Right lobe of liver (tissue), 4 donors: Measurements from ENCODE around the gene OR6C70.
"Not testable (repeated sequence)": the region's sequence is repeated elsewhere in the genome, so short reads cannot be mapped to it uniquely, and the experiment has no call there.

Experiments
- POLR2A ChIP-seq: fragments of 450-650 bp; IDR thresholded peaks from one replicate; pipeline ENCODE4 v1.6.1; 2017; ENCODE audit warnings: antibody characterized with exemption, mild to moderate bottlenecking
- TF ChIP-seq, protein P1 (sequence below), 4 donors: fragments of 200-600 bp in 3 of 4; fragments of 450-650 bp in 1 of 4; IDR thresholded peaks; one replicate each; pipeline versions ENCODE4 v1.5.1 to v1.8.0; 2016 to 2022; ENCODE audit warnings: antibody characterized with exemption in 4 of 4, mild to moderate bottlenecking in 2 of 4
- donor health status: DM: no; HTN: no; CAD: no.
- donor health status: DM: no; HTN: no; CAD: no.
- donor health status: DM: no; HTN: yes; CAD: no.

DNA sequence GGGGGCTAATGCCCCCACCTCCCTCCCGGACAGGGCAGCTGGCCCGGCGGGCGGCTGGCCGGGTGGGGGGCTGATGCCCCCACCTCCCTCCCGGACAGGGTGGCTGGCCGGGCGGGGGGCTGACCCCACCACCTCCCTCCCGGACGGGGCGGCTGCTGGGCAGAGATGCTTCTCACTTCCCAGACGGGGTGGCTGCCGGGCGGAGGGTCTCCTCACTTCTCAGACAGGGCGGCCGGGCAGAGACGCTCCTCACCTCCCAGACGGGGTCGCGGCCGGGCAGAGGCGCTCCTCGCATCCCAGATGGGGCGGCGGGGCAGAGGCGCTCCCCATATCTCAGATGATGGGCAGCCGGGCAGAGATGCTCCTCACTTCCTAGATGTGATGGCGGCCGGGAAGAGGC lies 9.2 kb upstream of the OR6C70 start:
- TF ChIP-seq POLR2A = not testable (repeated sequence)
- TF ChIP-seq, protein P1, sequence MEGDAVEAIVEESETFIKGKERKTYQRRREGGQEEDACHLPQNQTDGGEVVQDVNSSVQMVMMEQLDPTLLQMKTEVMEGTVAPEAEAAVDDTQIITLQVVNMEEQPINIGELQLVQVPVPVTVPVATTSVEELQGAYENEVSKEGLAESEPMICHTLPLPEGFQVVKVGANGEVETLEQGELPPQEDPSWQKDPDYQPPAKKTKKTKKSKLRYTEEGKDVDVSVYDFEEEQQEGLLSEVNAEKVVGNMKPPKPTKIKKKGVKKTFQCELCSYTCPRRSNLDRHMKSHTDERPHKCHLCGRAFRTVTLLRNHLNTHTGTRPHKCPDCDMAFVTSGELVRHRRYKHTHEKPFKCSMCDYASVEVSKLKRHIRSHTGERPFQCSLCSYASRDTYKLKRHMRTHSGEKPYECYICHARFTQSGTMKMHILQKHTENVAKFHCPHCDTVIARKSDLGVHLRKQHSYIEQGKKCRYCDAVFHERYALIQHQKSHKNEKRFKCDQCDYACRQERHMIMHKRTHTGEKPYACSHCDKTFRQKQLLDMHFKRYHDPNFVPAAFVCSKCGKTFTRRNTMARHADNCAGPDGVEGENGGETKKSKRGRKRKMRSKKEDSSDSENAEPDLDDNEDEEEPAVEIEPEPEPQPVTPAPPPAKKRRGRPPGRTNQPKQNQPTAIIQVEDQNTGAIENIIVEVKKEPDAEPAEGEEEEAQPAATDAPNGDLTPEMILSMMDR (IDR thresholded peaks at IDR 0.05) = not testable (repeated sequence)
